GM18502 (cell line): ENCODE data around the gene LGALS9.

Experiments
- ATAC-seq: cut with Tn5 transposase; IDR thresholded peaks from one replicate; pipeline ENCODE4 v1.9.1; 2021; ENCODE audit warnings: mild to moderate bottlenecking; ENCODE audit not compliant: unreplicated experiment, poor library complexity

LGALS9 gene

GRCh38 chr17:27602721-27603420 lies 28.1 kb upstream of the LGALS9 start:
- peak; percentile 46 for ATAC-seq

DNA sequence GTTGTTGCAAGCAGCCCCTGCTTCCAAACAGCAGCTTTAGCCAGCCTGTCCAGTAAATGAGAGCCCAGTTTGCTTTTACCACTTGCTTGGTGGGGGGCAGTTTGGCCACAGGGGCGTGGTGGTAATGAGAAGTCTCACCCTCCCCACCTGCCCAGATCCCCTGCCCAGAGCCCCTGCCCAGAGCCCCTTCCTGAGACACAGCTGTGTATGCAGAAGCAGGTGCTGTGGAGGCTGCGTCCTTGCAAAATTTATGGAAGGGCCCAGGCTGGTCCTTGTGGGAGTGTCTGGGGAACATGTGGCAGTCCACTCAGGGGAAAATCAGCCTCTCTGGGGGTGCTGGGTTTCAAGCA lies 27.6 kb upstream of the LGALS9 start:
- no peak for ATAC-seq

DNA sequence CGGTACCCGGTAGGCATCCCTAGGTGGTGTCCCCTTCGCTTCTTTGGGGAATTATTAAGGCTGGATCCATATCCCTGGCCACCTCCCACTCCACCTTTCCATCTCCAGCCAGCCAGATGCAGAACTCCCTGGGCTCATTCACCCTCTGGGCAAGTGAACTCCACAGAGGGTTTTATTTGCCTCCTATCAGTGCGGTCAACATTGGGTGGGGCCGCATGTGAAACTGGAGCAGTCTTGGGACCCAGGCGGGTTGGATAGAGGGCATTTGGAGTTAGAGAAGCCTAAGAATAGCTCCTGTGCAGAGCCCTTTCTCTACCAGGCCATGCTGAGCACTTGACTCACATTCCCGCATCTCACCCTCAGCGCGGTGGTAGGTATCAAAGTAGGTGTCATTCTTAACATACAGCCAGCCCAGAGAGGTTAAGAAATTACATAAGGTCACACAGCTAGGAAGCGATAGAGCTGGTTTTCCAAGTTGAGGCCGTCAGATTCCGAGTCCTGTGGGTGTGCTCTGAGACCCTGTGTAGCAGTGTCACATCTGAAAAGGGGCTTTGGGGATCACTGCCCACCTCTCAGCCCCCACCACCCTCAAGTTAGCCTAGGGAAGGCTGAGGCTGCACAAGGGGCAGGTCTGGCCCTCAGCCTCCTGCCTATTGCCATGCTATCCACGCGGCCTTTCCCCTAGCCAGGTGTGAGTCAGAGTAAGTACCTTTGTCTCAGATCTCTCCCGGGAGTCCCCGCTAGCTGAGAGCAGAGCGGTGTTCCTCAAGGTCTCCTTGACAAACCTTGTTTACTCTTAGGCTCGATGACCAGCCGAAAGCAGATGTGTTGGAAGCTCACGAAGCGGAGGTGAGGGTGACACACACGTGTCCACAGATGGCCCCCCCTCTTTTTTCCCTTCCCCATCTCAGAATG lies 26.9 kb upstream of the LGALS9 start:
- no peak for ATAC-seq

GRCh38 chr17:27605409-27605808 lies 25.6 kb upstream of the LGALS9 start:
- ATAC-seq: no peak

DNA sequence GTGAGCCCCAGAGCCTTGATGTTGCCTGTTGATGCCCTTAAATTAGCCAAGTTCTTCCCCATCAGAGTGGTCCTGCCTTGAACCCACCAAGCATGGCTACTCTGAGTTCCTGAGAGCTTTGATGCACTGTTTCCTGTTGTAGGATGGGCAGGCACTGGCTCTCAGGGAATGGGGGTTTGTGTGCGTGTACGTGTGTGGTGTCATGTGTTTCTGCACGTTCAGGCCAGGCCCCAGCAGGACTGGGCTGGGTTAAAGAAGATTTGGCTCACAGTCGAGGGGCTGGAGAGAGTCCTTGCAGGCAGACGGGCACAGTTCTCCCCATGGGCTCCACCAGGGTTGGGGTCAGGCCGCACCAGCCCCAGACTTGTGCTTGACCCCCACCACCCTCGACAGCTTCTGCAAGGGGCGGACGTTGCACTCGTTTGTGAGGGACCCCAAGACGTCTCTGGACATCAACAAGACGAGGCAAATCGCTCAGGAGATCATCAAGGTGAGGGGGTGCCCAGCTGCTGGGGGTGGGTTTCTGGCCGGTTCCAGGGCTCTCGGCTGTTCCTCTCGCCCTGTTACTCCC lies 23.4 kb upstream of the LGALS9 start:
- no peak for ATAC-seq

GRCh38 chr17:27608328-27609230 lies 22.4 kb upstream of the LGALS9 start:
- no peak for ATAC-seq

GRCh38 chr17:27609611-27610303 lies 21.2 kb upstream of the LGALS9 start:
- no peak for ATAC-seq

DNA sequence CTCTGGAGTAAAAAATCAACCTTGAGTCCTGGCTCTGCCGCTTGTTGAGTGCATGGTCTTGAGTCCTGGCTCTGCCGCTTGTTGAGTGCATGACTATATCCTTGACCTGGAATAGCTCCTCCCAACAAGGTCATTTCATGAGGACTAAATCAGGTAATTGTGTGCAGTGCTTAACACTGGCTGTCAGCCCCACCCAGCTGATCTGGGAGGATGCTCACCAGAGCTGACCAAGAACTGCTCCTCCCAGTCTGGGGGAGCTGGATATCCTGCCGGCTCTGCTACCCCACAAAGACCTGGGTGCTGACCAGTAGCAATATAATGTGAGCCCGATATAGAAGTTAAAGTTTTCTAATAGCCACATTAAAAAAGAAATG lies 20.7 kb upstream of the LGALS9 start:
- no peak for ATAC-seq

GRCh38 chr17:27612160-27612770 lies 18.7 kb upstream of the LGALS9 start:
- no peak for ATAC-seq

DNA sequence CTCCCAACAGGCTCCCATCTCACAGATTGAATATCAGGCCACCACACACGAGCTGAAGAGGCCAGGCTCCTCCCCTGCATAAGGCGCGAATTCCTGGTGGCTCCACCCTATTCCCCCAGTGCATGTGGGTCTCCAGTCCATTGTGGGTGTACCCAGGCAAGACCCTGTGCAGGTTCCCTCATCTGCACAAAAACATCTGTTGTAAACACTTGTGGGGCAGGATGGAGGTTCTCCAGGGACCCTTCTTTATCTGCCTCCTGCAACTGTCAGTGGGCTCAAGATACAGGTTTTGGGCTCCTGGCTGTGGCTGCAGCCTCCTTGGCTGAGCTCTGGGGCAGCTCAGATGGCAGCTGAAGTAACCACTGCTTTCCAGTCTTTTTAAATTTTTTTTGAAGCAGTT lies 17.6 kb upstream of the LGALS9 start:
- no peak for ATAC-seq

DNA sequence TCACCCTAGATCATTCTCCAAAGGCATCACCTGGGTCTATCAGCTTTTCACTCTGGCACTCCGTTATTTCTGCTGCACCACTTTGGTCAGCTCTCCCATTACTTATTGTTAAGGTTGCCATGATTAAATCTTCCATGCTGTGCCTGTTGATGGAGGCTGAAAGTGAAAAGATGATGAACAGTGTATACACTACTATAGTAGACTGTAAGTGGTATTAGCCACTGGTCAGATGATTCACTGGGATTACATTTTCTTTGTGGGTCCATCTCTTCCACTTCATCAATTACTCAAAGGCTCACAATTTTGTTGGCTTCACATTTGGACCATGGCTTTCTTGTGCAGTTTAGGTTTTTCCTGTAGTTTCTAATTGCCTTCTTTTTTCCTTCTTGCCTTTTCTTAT lies 15.9 kb upstream of the LGALS9 start:
- ATAC-seq: no peak

DNA sequence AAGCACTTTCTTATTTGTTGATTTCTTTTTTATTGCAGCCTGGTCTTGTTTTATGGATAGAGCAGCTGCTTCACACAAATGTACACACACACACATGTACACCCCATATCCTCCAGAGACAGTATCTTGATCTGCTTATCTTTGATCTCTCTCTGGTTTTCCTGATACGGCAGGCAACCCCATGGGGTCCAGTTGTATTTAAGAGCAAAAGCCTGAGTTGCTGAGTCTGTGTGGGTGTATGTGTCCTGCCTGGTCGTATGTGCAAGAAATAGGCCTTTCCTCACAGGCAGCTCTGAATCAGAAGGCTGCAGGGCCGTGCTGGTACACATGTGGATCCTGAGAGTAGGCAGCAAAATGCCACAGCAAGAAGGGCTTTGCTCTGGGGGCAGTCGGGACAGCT lies 14.6 kb upstream of the LGALS9 start:
- ATAC-seq: no peak

DNA sequence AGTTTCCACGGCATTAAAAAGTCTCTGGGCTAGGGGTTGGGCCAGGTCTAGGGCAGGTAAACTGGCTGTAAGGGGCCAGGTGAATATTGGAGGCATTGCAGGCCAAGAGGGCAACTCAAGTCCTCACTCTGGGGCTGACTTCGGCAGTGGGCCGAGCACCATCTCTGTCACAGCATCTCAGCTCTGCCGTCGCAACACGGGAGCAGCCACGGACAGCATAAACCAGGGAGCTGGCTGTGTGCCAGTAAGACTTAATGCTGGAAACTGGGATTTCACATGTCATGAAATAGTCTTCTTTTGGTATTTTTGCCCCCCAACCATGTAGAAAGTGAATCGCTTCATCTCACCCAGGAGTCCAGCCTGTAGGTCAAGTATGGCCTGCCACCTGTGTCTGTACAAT lies 12.6 kb upstream of the LGALS9 start:
- no peak for ATAC-seq

GRCh38 chr17:27620721-27621120 lies 10.3 kb upstream of the LGALS9 start:
- ATAC-seq: no peak

DNA sequence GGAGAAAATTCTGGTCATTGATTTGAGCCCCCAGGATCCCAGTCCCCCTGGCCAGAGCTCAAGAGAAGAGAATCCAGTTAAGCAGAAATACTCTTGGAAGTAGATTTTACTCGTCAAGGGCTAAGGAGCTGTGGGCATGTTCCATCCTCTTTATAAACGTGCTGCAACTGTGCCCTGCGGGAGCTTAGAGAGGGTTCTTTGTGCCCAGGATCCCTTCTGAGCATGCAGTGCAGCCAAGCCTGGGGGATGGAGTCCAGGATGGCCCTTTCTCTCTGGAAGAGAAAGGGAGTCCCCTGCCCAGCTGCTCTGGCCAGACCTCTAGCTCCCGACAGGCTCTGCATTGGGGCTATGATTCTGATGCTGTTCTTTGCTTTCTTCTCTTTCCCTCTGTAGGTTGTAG lies 9.5 kb upstream of the LGALS9 start:
- ATAC-seq: no peak

- ATAC-seq: no peak
These were observed 8.9 kb upstream of the LGALS9 start for GRCh38 chr17:27621942-27622559.

DNA sequence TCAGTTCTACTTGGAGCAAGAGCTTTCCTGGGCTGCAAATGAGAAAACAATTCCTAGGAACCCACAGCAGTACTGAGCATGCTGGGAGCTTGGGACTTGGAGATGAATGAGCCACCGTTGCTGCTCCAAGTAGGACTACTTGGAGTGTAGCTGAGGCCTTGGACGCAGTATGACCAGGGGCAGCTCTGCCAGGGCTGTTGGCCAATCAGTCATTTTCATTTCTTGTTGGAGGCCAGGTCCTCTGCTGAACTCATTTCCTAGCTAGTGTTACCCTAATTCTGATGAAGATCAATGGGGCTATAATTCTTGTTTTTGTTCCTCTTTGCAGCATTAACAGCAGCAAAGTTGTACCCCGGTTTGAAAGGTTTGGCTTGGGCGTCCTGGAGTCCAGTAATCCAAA lies 8.0 kb upstream of the LGALS9 start:
- ATAC-seq: no peak

- ATAC-seq: no peak
These were observed 7.4 kb upstream of the LGALS9 start for GRCh38 chr17:27623614-27624013.

DNA sequence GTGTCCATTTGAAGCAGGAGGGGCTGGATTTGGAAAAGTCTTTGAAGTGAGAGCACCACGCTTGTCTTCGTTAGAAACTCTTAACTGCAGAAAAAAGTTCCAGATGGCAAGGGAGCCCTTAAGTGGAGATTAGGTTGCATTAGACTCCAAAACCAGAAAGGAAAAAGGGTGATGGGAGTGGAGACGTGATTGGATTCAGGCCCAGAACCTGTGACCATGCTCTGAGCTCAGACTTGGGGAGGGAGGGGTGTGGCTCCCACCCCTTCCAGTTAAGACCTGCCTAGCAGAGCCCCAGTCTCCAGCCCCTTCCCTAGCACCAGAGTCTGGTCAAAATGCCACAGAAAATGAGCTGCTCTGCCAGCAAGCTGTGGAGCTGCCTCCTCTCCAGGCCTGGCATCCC lies 6.4 kb upstream of the LGALS9 start:
- no peak for ATAC-seq
